Right atrium auricular region (tissue), 2 donors: Measurements from ENCODE around the gene PLD4. TPM values are rescaled to one million over a fixed set of nuclear protein-coding genes. Genes with fewer than 3 reads are reported as not detected.

Experiments
- DNase-seq: peaks from one replicate; pipeline ENCODE4 v3.0.0-alpha.2; 2019; ENCODE audit warnings: low spot score
- H3K27ac ChIP-seq, 2 donors: fragments of 200-600 bp; sonication (generic); 1 replicate in 1 of 2; 2 replicates in 1 of 2; pipeline ENCODE4 v1.5.1; 2016 to 2019
- H3K27me3 ChIP-seq, 2 donors: fragments of 200-600 bp; sonication (generic); one replicate each; pipeline versions ENCODE4 v1.5.1 to v1.6.0; 2017 to 2019
- H3K36me3 ChIP-seq: fragments of 200-600 bp; sonication (generic); one replicate; pipeline ENCODE4 v1.5.1; 2016
- H3K4me1 ChIP-seq, 2 donors: fragments of 200-600 bp; sonication (generic); one replicate each; pipeline versions ENCODE4 v1.5.1 to v1.6.0; 2017 to 2019
- H3K4me3 ChIP-seq, 2 donors: fragments of 200-600 bp; sonication (generic); 1 replicate in 1 of 2; 2 replicates in 1 of 2; pipeline ENCODE4 v1.5.1; 2017 to 2019; ENCODE audit warnings: mild to moderate bottlenecking in 1 of 2, moderate library complexity in 1 of 2
- H3K9me3 ChIP-seq, 2 donors: fragments of 200-600 bp; sonication (generic); one replicate each; pipeline ENCODE4 v1.5.1; 2019
- CTCF ChIP-seq, 2 donors: fragments of 200-600 bp; sonication (generic); IDR thresholded peaks; one replicate each; pipeline ENCODE4 v1.5.1; 2019; ENCODE audit warnings: antibody characterized with exemption in 2 of 2
- total RNA-seq, 2 donors: library from RNA; depleted of rRNA; stranded (reverse); fragments of >200 nt; gene quantifications; one replicate each; pipeline ENCODE4 v1.1.0, GENCODE V29; 2016

Gene PLD4
- total RNA-seq, 2 donors from 2014 or later, result 0.08 TPM; not detected in 1

GRCh38 chr14:104885031-104885972 is 39.4 kb upstream of the PLD4 start:
- Histone ChIP-seq H3K4me3 (no peak overlapping the region), H3K36me3 (peaks cover 36% of the 10 kb centered on the region), H3K4me1 (no peaks in the 10 kb centered on the region), H3K27me3 (no peaks in the 10 kb centered on the region), H3K9me3 (no peaks in the 10 kb centered on the region), H3K27ac (no peak overlapping the region)
- DNase-seq, result no peak
- TF ChIP-seq CTCF (IDR thresholded peaks at IDR 0.05), result no peak

- Histone ChIP-seq H3K4me1 (no peaks in the 10 kb centered on the region), H3K27ac (no peak overlapping the region), H3K36me3 (peaks cover 31% of the 10 kb centered on the region), H3K27me3 (no peaks in the 10 kb centered on the region), H3K4me3 (no peak overlapping the region), H3K9me3 (no peaks in the 10 kb centered on the region)
- no peak for DNase-seq
- no peak for TF ChIP-seq CTCF (IDR thresholded peaks at IDR 0.05)
Observed at GRCh38 chr14:104885973-104886689, 38.5 kb upstream of the PLD4 start.

GRCh38 chr14:104886690-104887622 is 37.7 kb upstream of the PLD4 start:
- no peak overlapping the region for H3K4me3 ChIP-seq
- no peak overlapping the region for H3K27ac ChIP-seq
- no peak for TF ChIP-seq CTCF (IDR thresholded peaks at IDR 0.05)
- H3K9me3 ChIP-seq, result no peaks in the 10 kb centered on the region
- no peaks in the 10 kb centered on the region for H3K27me3 ChIP-seq
- H3K4me1 ChIP-seq, result no peaks in the 10 kb centered on the region
- no peak for DNase-seq
- H3K36me3 ChIP-seq, result peaks cover 31% of the 10 kb centered on the region

- Histone ChIP-seq H3K4me1 (no peaks in the 10 kb centered on the region), H3K9me3 (no peaks in the 10 kb centered on the region), H3K27me3 (no peaks in the 10 kb centered on the region), H3K36me3 (peaks cover 31% of the 10 kb centered on the region), H3K4me3 (no peak overlapping the region), H3K27ac (no peak overlapping the region)
- DNase-seq, result no peak
- TF ChIP-seq CTCF (IDR thresholded peaks at IDR 0.05), result no peak
Observed at GRCh38 chr14:104887623-104888488, 36.8 kb upstream of the PLD4 start.
